Psoas muscle (tissue), 8 donors: Measurements from ENCODE around the gene DPM3. TPM values are rescaled to one million over a fixed set of nuclear protein-coding genes. Genes with fewer than 3 reads are reported as not detected.

Experiments used
- ATAC-seq, 4 donors: fragments of 200-7000 bp; cut with Tn5 transposase; one replicate each; pipeline ENCODE4 v1.9.1; 2020; ENCODE audit warnings: moderate library complexity in 3 of 4, mild to moderate bottlenecking in 2 of 4
- DNase-seq, 2 donors: peaks; one replicate each; pipeline ENCODE4 v3.0.0-alpha.2; 2020
- H3K27ac ChIP-seq: fragments of 200-600 bp; one replicate; pipeline ENCODE4 v1.8.0; 2022
- H3K27me3 ChIP-seq, 3 donors: fragments of 200-600 bp in 1 of 3; one replicate each; pipeline versions ENCODE4 v1.6.1 to v1.8.0; 2013 to 2022; ENCODE audit warnings: low read length in 2 of 3, mild to moderate bottlenecking in 2 of 3, moderate library complexity in 1 of 3; ENCODE audit not compliant: insufficient read depth in 3 of 3
- H3K36me3 ChIP-seq, 2 donors: fragments of 200-600 bp in 1 of 2; one replicate each; pipeline versions ENCODE4 v1.6.1 to v1.8.0; 2013 to 2022; ENCODE audit warnings: low read depth in 1 of 2, mild to moderate bottlenecking in 1 of 2, moderate library complexity in 1 of 2; ENCODE audit not compliant: insufficient read depth in 1 of 2
- H3K4me1 ChIP-seq: fragments of 200-600 bp; one replicate; pipeline ENCODE4 v1.8.0; 2022
- H3K4me3 ChIP-seq: fragments of 200-600 bp; one replicate; pipeline ENCODE4 v1.8.0; 2022; ENCODE audit warnings: mild to moderate bottlenecking
- H3K9me3 ChIP-seq: fragments of 200-600 bp; one replicate; pipeline ENCODE4 v1.8.0; 2022
- CTCF ChIP-seq: fragments of 200-600 bp; IDR thresholded peaks from one replicate; pipeline ENCODE4 v1.8.0; 2022; ENCODE audit warnings: antibody characterized with exemption
- WGBS, 3 donors: extraction: QIAGEN DNeasy Blood & Tissue Kit; methylation state at CpG; one replicate each; pipeline versions ENCODE4 v1.1.6 to v1.1.7; 2013; 5-methylcytosine and 5-hydroxymethylcytosine counted together
- intact Hi-C, 2 donors: fragments of 100-400 bp; cut with DNase I; formaldehyde crosslinking; loops; one replicate each; pipeline versions ENCODE4 v1.11.0 to v1.14.2; 2022
- polyA plus RNA-seq, 3 donors: library from polyadenylated mRNA; stranded (reverse); fragments of 200-250 nt; gene quantifications; one replicate each; pipeline ENCODE4 v1.2.3, GENCODE V29; 2013
- total RNA-seq, 4 donors: library from RNA; stranded (reverse); fragmentation: NEBNext Ultra II Directional in 2 of 4; extraction: Animal tissue kit (Norgen Biotek cat#: 25700) in 2 of 4; gene quantifications; one replicate each; pipeline versions ENCODE4 v1.2.1 to v1.2.4, GENCODE V29; 2021 to 2023
- donor health status: healthy with polysubstance abuse.
- donor health status: DM: no; HTN: no; CAD: no; lungs with moderate emphysema.
- donor health status: Bipolar disorder and iron deficiency.
- donor health status: healthy.
- donor health status: DM: yes; HTN: yes; CAD: no.
- donor health status: DM: no; HTN: no; CAD: no.
- donor health status: DM: no; HTN: no; CAD: no.
- donor health status: DM: yes; HTN: yes; CAD: no.

Gene DPM3
- total and polyA plus RNA-seq, 7 donors: 47.0 to 123 (median 54.5) TPM

GRCh38 chr1:155108296-155108695 lies 32.0 kb downstream of the DPM3 start:
- H3K4me1 ChIP-seq: peaks cover 9% of the 10 kb centered on the region
- H3K4me3 ChIP-seq: no peak overlapping the region
- H3K27ac ChIP-seq: no peak overlapping the region
- no peaks in the 10 kb centered on the region for H3K27me3 ChIP-seq
- no peaks in the 10 kb centered on the region for H3K9me3 ChIP-seq
- intact Hi-C loops: no loop called here
- DNase-seq (no peak), ATAC-seq (no peak)
- TF ChIP-seq CTCF: no peak
- 78 to 82% (median 81%) methylated on average over 5 of the region's 5 CpGs for WGBS, 3 donors
- no peaks in the 10 kb centered on the region for H3K36me3 ChIP-seq

GRCh38 chr1:155107309-155108264 lies 32.7 kb downstream of the DPM3 start:
- TF ChIP-seq CTCF: no peak
- no peak for DNase-seq

DNA sequence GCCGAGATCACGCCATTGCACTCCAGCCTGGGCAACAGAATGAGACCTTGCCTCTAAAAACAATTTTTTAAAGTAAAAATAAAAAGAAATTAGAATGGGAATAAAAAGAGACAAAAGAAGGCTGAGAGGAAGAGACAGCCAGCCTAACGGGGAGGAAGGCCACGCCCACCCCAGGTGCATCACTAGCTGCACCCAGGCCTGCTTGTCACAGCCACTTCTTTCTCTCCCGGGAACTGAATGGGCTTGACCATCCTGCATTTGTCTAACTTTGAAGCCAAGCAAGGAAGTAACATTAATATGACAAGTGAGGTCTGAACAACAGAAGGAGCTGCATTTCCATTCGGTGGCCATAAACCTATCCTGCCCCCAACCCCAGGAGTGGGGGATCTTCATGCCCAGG lies 33.5 kb downstream of the DPM3 start:
- TF ChIP-seq CTCF: no peak
- Histone ChIP-seq H3K27me3 (no peaks in the 10 kb centered on the region), H3K4me1 (peaks cover 9% of the 10 kb centered on the region), H3K4me3 (no peak overlapping the region), H3K36me3 (no peaks in the 10 kb centered on the region), H3K9me3 (no peaks in the 10 kb centered on the region), H3K27ac (no peak overlapping the region)
- intact Hi-C loops: no loop called here
- WGBS, 3 donors: 70 to 71% (median 70%) methylated on average over 6 of the region's 6 CpGs
- DNase-seq (no peak), ATAC-seq (no peak)

More at GRCh38 chr1:155107309-155108264, 32.7 kb downstream of the DPM3 start:
- Histone ChIP-seq H3K36me3 (no peaks in the 10 kb centered on the region), H3K27ac (no peak overlapping the region), H3K9me3 (no peaks in the 10 kb centered on the region), H3K4me3 (no peak overlapping the region), H3K4me1 (peaks cover 9% of the 10 kb centered on the region), H3K27me3 (no peaks in the 10 kb centered on the region)
- ATAC-seq: no peak
- intact Hi-C loops: no loop called here
- WGBS, 3 donors: 66 to 74% (median 66%) methylated on average over 12 of the region's 12 CpGs

GRCh38 chr1:155105604-155106011 lies 34.7 kb downstream of the DPM3 start:
- no peak for TF ChIP-seq CTCF

More at GRCh38 chr1:155105604-155106011, 34.7 kb downstream of the DPM3 start:
- intact Hi-C loops: no loop called here
- Histone ChIP-seq H3K9me3 (no peaks in the 10 kb centered on the region), H3K4me1 (peaks cover 9% of the 10 kb centered on the region), H3K4me3 (no peak overlapping the region), H3K27me3 (no peaks in the 10 kb centered on the region), H3K36me3 (no peaks in the 10 kb centered on the region), H3K27ac (no peak overlapping the region)
- 60 to 64% (median 63%) methylated on average over 7 of the region's 7 CpGs for WGBS, 3 donors
- ATAC-seq (peak in 2 of 4 donors; percentile 16 to 44), DNase-seq (no peak)
